ENCODE results near the gene ATXN7.

Gene ATXN7

DNA sequence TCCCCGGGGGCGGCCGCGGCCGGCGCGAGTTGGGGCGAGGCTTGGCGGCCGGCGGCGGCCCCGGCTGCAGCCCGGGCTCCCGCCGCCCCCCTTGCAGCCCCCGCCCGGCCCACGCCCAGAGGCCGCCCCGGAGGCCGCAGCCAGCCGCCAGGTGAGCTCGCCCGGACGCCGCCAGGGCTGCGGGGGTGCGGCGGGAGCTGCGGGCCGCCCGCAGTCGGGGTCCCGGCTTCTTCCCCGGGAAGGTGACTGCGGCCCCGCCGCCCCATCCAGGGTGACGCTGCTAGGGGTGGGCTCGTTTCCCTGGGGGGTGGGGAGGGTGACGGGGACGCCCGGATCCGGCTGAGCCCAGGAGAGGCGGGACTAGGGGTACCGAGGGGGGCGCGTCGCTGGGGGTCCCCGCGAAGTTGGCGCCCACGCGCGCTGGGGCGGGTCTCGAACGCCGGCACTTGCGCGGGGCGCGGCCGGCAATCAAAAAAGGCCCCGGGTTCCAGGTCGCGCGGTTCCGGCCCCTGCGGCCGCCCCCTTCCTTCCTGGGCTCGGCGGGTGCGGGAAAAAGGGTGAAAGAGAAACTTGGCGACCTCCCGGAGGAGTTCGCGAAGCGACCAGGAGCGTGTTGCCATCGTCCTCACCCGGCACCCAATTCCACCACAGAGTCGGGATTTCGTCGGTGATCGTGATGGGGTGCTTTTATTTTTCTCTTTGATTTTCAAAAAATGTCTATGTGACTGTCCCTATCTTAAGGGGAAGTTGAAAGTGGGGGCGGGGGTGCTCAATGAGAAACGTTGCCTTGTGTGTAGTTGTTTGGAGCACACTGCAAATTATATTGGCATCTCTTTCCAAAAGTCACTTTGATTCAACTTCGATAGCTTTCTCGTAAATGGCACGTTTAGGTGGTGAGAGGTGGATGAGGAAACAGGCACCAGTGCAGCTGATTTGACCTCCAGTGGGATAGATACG, 619 bp downstream of the ATXN7 start:
- peak; percentile 10 to 33 (median 18) for DNase-seq

GRCh38 chr3:63864965-63865327, 1.3 kb downstream of the ATXN7 start:
- no peak for DNase-seq

DNA sequence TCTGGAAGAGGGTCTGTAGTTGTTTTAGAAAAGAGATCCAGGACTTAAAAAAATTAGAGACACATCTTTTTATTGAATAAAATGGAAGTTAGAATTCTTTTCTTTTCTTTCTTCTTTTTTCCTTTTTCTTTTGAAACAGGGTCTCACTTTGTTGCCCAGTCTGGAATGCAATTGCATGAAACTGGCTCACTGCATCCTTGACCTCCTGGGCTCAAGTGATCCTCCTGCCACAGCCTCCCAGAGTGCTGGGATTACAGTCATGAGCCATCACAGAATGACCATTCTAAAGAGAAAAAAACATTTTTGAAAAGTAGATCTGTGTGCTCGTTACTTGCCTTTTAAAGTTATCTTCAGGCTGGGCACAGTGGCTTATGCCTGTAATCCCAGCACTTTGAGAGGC, 3.6 kb downstream of the ATXN7 start:
- no peak for DNase-seq

DNA sequence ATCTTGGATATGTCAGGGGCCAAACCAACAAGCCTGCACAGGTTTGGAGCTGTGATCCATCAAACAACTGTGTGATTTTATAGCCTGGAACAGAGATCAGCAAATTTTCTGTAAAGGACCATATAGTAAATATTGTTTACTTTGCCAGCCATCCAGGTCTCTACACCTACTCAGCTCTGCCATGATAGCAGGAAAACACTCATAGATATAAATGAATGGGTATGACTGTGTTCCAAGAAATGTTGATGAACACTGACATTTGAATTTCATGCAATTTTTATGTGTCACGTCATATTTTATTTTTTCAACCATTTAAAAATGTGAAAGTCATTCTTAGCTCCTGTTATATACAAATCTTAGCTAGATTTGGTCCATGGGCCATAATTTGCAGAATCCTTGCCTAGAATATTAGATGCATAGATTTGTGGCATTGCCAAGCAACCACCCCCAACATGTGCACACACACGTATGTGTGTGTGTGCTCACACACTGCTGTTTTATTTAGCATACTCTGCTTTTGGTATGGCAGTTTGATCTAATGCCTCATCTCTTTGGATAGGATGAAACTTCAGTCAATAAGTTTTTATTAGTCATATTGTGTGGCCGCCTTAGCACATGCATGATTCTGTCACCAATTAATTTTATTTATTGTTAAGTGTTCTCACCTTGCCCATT, 6.4 kb downstream of the ATXN7 start:
- DNase-seq = no peak

DNA sequence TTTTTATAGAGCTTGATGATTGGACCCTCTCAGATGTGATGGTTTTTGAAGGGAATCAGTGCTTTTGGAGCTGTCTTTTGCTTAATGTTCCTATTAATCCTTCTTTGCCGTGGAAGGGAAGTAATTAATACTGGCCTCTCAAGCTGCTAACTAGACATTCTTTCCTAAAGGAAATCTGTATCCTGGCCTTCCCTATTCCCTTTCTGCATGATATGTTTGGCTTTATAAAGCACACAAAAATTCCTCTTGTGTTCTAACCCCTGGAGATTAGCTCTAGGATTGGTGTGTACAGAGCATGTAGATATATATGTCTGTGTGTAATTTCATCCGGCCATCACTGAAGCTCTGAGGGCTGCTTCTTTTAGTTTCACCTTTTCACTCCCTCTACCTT, 6.9 kb downstream of the ATXN7 start:
- no peak for DNase-seq

GRCh38 chr3:63872135-63872924, 8.7 kb downstream of the ATXN7 start:
- no peak for DNase-seq

DNA sequence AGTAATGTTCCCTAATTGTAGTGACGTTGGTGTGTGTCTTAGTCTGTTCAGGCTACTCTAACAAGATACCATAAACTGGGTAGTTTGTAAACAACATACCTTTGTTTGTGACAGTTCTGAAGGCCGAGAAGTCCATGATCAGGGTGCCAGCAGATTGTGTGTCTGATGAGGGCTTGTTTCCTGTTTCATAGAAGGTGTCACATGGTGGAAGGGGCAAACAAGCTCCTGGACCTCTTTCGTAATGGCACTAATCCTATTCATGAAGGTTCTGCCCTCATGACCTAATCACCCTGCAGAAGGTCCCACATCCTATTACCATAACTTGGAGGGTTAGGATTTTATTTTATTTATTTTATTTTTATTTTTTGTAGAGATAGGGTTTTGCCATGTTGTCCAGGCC, 11.1 kb downstream of the ATXN7 start:
- DNase-seq = no peak

DNA sequence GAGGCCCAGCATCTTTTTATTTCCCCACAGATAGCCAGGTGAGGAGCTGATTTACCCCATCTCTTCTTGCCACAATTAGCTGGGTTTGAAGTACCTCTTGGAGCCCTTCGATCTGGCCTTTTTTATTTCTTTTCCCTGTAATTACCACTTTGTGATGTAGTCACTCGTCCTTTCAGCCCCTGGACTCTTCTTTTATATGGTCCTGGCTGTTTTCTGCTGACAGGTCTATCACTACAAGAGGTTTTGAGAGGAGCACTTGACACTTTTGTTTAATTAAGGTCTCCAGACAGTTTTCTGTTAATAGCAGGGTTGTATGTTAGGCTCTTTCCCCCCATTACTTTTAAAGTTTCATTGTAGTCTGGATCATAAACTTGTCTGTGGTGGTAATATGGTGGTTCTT, 11.8 kb downstream of the ATXN7 start:
- no peak for DNase-seq

- DNase-seq = no peak
Measured at GRCh38 chr3:63876260-63876659, 12.6 kb downstream of the ATXN7 start.

- DNase-seq = no peak
Measured at GRCh38 chr3:63877737-63878393, 14.2 kb downstream of the ATXN7 start.

- DNase-seq = no peak
Measured at GRCh38 chr3:63878394-63879060, 14.9 kb downstream of the ATXN7 start.

GRCh38 chr3:63880653-63881052, 17.0 kb downstream of the ATXN7 start:
- DNase-seq = no peak

- DNase-seq = no peak
Measured at GRCh38 chr3:63886858-63887257, 23.2 kb downstream of the ATXN7 start.

DNA sequence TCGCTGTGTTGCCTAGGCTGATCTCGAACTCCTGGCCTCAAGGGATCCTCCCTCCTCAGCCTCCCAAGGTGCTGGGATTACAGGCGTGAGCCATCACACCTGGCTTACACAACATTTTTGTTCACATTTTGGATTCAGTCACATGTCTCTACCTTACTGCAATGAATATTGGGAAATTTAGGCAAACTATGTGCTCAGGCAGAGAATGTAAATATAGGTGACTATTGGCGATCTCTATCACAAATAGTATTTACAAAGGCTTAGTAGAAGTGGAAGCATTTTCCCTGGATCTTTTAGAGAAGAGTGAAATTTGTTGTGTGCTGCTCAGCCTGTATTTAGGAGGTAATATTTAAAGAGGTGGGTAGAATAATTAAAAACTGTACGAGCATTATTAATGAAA, 27.9 kb downstream of the ATXN7 start:
- no peak for DNase-seq

- DNase-seq = no peak
Measured at GRCh38 chr3:63892773-63893352, 29.2 kb downstream of the ATXN7 start.

GRCh38 chr3:63895422-63896189, 31.9 kb downstream of the ATXN7 start:
- no peak for DNase-seq

GRCh38 chr3:63896332-63897030, 32.8 kb downstream of the ATXN7 start:
- no peak for DNase-seq

DNA sequence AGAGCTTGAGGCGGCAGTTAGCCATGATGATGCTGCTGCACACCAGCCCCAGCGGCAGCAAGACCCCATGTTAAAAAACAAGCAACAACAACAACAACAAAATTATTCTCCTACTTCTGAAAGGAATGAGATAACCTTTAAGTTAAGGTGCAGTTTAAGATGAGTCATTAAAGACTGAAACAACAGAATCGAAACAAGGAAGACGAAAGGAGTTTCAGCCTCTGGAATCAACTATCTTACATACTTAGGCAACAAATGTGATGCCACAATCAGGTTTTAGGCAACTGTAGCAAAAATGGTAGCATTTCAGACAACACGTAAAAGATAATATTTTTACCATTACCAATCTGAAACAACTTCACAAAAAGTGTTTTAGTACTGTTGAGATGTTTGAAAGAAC, 36.3 kb downstream of the ATXN7 start:
- DNase-seq = no peak

DNA sequence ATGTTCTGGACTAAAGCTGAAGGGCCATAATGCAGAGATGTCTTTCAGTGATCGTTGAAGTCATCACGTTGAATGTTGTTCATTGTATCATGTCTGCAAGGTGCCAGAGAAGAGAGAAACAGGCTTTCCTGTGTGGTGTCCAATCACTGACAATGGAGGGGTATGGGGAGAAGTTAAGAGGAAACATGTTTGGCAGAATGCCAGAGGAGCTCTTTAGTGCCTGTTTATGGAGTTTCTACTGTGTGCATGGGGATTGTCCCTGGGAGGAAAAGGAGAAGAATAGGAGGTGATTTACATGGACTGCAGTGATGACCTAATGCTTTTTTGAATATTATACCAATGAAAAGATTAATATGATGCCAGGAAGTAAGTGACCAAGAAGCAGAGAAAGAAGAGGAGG, 36.8 kb downstream of the ATXN7 start:
- no peak for DNase-seq
